ENCODE results near the gene ARSI.

DNA sequence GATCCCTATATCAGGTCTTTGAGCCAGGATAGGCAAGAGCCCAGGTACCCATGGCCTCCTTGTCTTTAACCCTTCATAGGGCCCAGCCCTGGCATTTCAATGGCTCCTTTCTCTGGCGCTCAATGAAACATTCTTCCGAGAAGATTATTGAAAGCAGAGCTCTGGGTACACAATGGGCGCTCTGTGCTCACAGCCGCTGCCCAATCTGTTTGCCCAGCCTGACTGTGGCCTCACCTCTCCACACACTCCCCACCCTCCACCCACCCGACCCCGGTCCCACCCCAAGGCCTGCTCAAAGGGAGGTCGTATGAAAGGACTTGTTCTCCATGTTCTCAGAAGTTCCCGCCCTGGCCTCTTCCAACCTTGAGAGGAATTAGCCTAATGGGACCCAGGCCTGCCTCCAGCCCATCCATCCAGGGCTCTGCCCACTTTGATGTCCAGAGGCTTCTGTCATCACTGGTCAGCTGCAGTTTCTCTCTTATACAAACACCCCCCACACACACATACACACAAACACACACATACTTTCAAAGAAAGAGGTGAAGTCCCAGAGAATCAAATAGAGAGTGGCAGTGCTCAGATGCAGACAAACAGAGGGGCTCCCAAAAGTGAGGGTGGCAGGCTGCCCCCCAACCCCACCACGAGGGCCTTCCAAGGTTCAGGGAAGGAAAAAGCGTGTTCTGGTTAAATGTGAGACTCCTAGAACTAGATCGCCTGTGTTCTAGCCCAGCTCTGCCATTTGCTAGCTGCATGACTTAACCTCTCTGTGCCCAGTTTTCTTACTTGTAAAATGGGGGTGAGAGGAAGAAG is 5.1 kb upstream of the ARSI start:
- TF ChIP-seq GATA3 (IDR thresholded peaks at IDR 0.05; ENCODE audit: low read depth, low read length) = no peak
- no peak for TF ChIP-seq GATA2 (IDR thresholded peaks at IDR 0.05; ENCODE audit: low read depth, low read length)

All from SH-SY5Y (cell line).